RWPE2 (cell line): ENCODE results near the gene PRKACA.

ENCODE experiments used
- ATAC-seq: fragments of 200-7000 bp; cut with Tn5 transposase; 3 replicates; pipeline ENCODE4 v1.9.1; 2021; ENCODE audit warnings: low read depth
- DNase-seq: peaks from one replicate; pipeline ENCODE4 v3.0.0-alpha.2; 2020; ENCODE audit warnings: low spot score
- H3K27ac ChIP-seq: fragments of 450-650 bp; 2 replicates; pipeline ENCODE4 v1.5.1; 2017; ENCODE audit warnings: mild to moderate bottlenecking; ENCODE audit not compliant: poor library complexity, severe bottlenecking
- H3K27me3 ChIP-seq: fragments of 250-450 bp; sonication (Bioruptor Pico); 2 replicates; pipeline ENCODE4 v1.5.1; 2021; ENCODE audit warnings: mild to moderate bottlenecking, moderate library complexity; ENCODE audit not compliant: insufficient read depth, poor library complexity, severe bottlenecking
- H3K36me3 ChIP-seq: fragments of 250-450 bp; sonication (Bioruptor Pico); 2 replicates; pipeline ENCODE4 v1.5.1; 2020; ENCODE audit warnings: low read depth, mild to moderate bottlenecking, moderate library complexity
- H3K4me1 ChIP-seq: fragments of 250-450 bp; sonication (Bioruptor Pico); 2 replicates; pipeline ENCODE4 v1.5.1; 2021; ENCODE audit warnings: mild to moderate bottlenecking, moderate library complexity; ENCODE audit not compliant: insufficient read depth, poor library complexity, severe bottlenecking
- H3K4me3 ChIP-seq: fragments of 250-450 bp; sonication (Bioruptor Pico); 2 replicates; pipeline ENCODE4 v1.5.1; 2021; ENCODE audit warnings: mild to moderate bottlenecking, moderate library complexity; ENCODE audit not compliant: severe bottlenecking
- H3K9me3 ChIP-seq: fragments of 250-450 bp; sonication (Bioruptor Pico); 2 replicates; pipeline ENCODE4 v1.5.1; 2021; ENCODE audit warnings: mild to moderate bottlenecking, moderate library complexity; ENCODE audit not compliant: severe bottlenecking
- CTCF ChIP-seq: fragments of 450-650 bp; IDR thresholded peaks from one replicate; pipeline ENCODE4 v1.5.1; 2017; ENCODE audit warnings: mild to moderate bottlenecking, moderate library complexity; ENCODE audit not compliant: poor library complexity, severe bottlenecking

The PRKACA gene

GRCh38 chr19:14110650-14111049, 6.9 kb downstream of the PRKACA start:
- Histone ChIP-seq H3K27me3 (no peaks in the 10 kb centered on the region), H3K27ac (no peak overlapping the region), H3K4me3 (no peak overlapping the region), H3K36me3 (0 out of 2 replicates have a peak, but pooled peaks cover 6% of the 10 kb centered on the region), H3K4me1 (no peaks in the 10 kb centered on the region), H3K9me3 (no peaks in the 10 kb centered on the region)
- ATAC-seq: no peak
- no peak for TF ChIP-seq CTCF
- no peak for DNase-seq

GRCh38 chr19:14107581-14108461, 9.7 kb downstream of the PRKACA start:
- no peaks in the 10 kb centered on the region for H3K4me1 ChIP-seq
- H3K4me3 ChIP-seq: no peak overlapping the region
- H3K36me3 ChIP-seq: peaks cover 8% of the 10 kb centered on the region
- no peaks in the 10 kb centered on the region for H3K27me3 ChIP-seq
- H3K9me3 ChIP-seq: no peaks in the 10 kb centered on the region
- no peak for DNase-seq
- H3K27ac ChIP-seq: no peak overlapping the region
- no peak for ATAC-seq
- TF ChIP-seq CTCF: no peak

GRCh38 chr19:14106840-14107239, 10.7 kb downstream of the PRKACA start:
- H3K4me1 ChIP-seq: no peaks in the 10 kb centered on the region
- no peak for DNase-seq
- no peak for TF ChIP-seq CTCF
- no peak for ATAC-seq
- H3K4me3 ChIP-seq: no peak overlapping the region
- no peaks in the 10 kb centered on the region for H3K9me3 ChIP-seq
- H3K27me3 ChIP-seq: no peaks in the 10 kb centered on the region
- peaks cover 16% of the 10 kb centered on the region for H3K36me3 ChIP-seq
- no peak overlapping the region for H3K27ac ChIP-seq

GRCh38 chr19:14105680-14106079, 11.9 kb downstream of the PRKACA start:
- peaks cover 24% of the 10 kb centered on the region for H3K36me3 ChIP-seq
- no peak for ATAC-seq
- TF ChIP-seq CTCF: no peak
- DNase-seq: no peak
- no peaks in the 10 kb centered on the region for H3K4me1 ChIP-seq
- no peaks in the 10 kb centered on the region for H3K27me3 ChIP-seq
- no peak overlapping the region for H3K4me3 ChIP-seq
- H3K9me3 ChIP-seq: no peaks in the 10 kb centered on the region
- H3K27ac ChIP-seq: no peak overlapping the region

- ATAC-seq (no peak), DNase-seq (no peak)
- Histone ChIP-seq H3K4me1 (no peaks in the 10 kb centered on the region), H3K9me3 (no peaks in the 10 kb centered on the region), H3K36me3 (peaks cover 28% of the 10 kb centered on the region), H3K27ac (no peak overlapping the region), H3K4me3 (no peak overlapping the region), H3K27me3 (no peaks in the 10 kb centered on the region)
- TF ChIP-seq CTCF: no peak
Measured at GRCh38 chr19:14103310-14103709, 14.3 kb downstream of the PRKACA start.
